Medulla oblongata (tissue), 1 donor: ENCODE data around the gene SULT2B1.
"Not testable (repeated sequence)": the region's sequence is repeated elsewhere in the genome, so short reads cannot be mapped to it uniquely, and the experiment has no call there.

ENCODE experiments used
- DNase-seq: peaks from one replicate; pipeline ENCODE4 v3.0.0-alpha.2; 2015; ENCODE audit errors: extremely low spot score

Gene SULT2B1

GRCh38 chr19:48551437-48552302 lies at the start of gene SULT2B1:
SULT2B1 (plus strand) TSS chr19:48552172; CDS start chr19:48552253, 81 bp downstream.
- DNase-seq = no peak

GRCh38 chr19:48502350-48503018 lies 49.5 kb upstream of the SULT2B1 start:
- no peak for DNase-seq

- DNase-seq = no peak
Observed at GRCh38 chr19:48506138-48506733, 45.7 kb upstream of the SULT2B1 start.

- no peak for DNase-seq
Observed at GRCh38 chr19:48507911-48508439, 44.0 kb upstream of the SULT2B1 start.

- no peak for DNase-seq
Observed at GRCh38 chr19:48508729-48509411, 43.1 kb upstream of the SULT2B1 start.

GRCh38 chr19:48509467-48510194 lies 42.3 kb upstream of the SULT2B1 start:
- DNase-seq = no peak

GRCh38 chr19:48510421-48511268 lies 41.3 kb upstream of the SULT2B1 start:
- peak; percentile 92 for DNase-seq

GRCh38 chr19:48511321-48511731 lies 40.6 kb upstream of the SULT2B1 start:
- no peak for DNase-seq

GRCh38 chr19:48511800-48512503 lies 40.0 kb upstream of the SULT2B1 start, which contains the start of gene LMTK3:
LMTK3 (minus strand) TSS chr19:48511835; CDS start chr19:48511576, 259 bp downstream.
- peak; percentile 91 for DNase-seq

GRCh38 chr19:48512504-48513288 lies 39.3 kb upstream of the SULT2B1 start:
- no peak for DNase-seq

GRCh38 chr19:48513289-48514122 lies 38.5 kb upstream of the SULT2B1 start:
- DNase-seq = peak; percentile 86

- DNase-seq = no peak
Observed at GRCh38 chr19:48514123-48514458, 37.9 kb upstream of the SULT2B1 start.

- DNase-seq = no peak
Observed at GRCh38 chr19:48516536-48516935, 35.4 kb upstream of the SULT2B1 start.

- no peak for DNase-seq
Observed at GRCh38 chr19:48518207-48518606, 33.8 kb upstream of the SULT2B1 start.

GRCh38 chr19:48519426-48519825 lies 32.5 kb upstream of the SULT2B1 start:
- DNase-seq = not testable (repeated sequence)

GRCh38 chr19:48520134-48520533 lies 31.8 kb upstream of the SULT2B1 start:
- no peak for DNase-seq

GRCh38 chr19:48524221-48524620 lies 27.8 kb upstream of the SULT2B1 start:
- no peak for DNase-seq

GRCh38 chr19:48524732-48525131 lies 27.2 kb upstream of the SULT2B1 start:
- DNase-seq = no peak
